ENCODE data around the gene NCK2. TPM values are rescaled to one million over a fixed set of nuclear protein-coding genes. Genes with fewer than 3 reads are reported as not detected.

Gene NCK2
- total RNA-seq, 6 experiments from 2014 or later, result 18.6 to 20.2 (median 19.8) TPM

GRCh38 chr2:105861200-105861599 lies 116.5 kb downstream of the NCK2 start:
- no peak overlapping the region for H3K27ac Mint-ChIP-seq
- no peak overlapping the region for H3K4me3 Mint-ChIP-seq
- H3K9me3 Mint-ChIP-seq, result no peaks in the 10 kb centered on the region
- H3K4me1 Mint-ChIP-seq (ENCODE audit: low read depth), result peaks cover 15% of the 10 kb centered on the region
- 0 out of 2 replicates have a peak, but pooled peaks cover 5% of the 10 kb centered on the region for H3K36me3 Mint-ChIP-seq (ENCODE audit: low read depth)
- H3K27me3 Mint-ChIP-seq (ENCODE audit: insufficient read depth), result peaks cover 2% of the 10 kb centered on the region; the same call in 1 of the 2 replicates
- no peak for DNase-seq
- TF ChIP-seq CTCF (IDR thresholded peaks at IDR 0.05), result no peak

- no peak overlapping the region for H3K27ac Mint-ChIP-seq
- H3K4me3 Mint-ChIP-seq, result no peak overlapping the region
- peaks cover 31% of the 10 kb centered on the region for H3K4me1 Mint-ChIP-seq (ENCODE audit: low read depth)
- H3K9me3 Mint-ChIP-seq, result no peaks in the 10 kb centered on the region
- peaks cover 2% of the 10 kb centered on the region; the same call in 1 of the 2 replicates for H3K27me3 Mint-ChIP-seq (ENCODE audit: insufficient read depth)
- no peak for TF ChIP-seq CTCF (IDR thresholded peaks at IDR 0.05)
- DNase-seq, result no peak
- no peaks in the 10 kb centered on the region for H3K36me3 Mint-ChIP-seq (ENCODE audit: low read depth)
Measured at GRCh38 chr2:105862843-105863242, 118.1 kb downstream of the NCK2 start.

- H3K9me3 Mint-ChIP-seq, result no peaks in the 10 kb centered on the region
- H3K27ac Mint-ChIP-seq, result no peak overlapping the region
Measured at GRCh38 chr2:105864262-105864661, 119.5 kb downstream of the NCK2 start.

GRCh38 chr2:105865222-105865913 lies 120.7 kb downstream of the NCK2 start:
- Mint-ChIP-seq H3K4me1 (ENCODE audit: low read depth) (peaks cover 33% of the 10 kb centered on the region), H3K9me3 (no peaks in the 10 kb centered on the region), H3K27ac (no peak overlapping the region), H3K4me3 (no peak overlapping the region), H3K27me3 (ENCODE audit: insufficient read depth) (peaks cover 2% of the 10 kb centered on the region; the same call in 1 of the 2 replicates), H3K36me3 (ENCODE audit: low read depth) (no peaks in the 10 kb centered on the region)
- no peak for DNase-seq
- no peak for TF ChIP-seq CTCF (IDR thresholded peaks at IDR 0.05)

More at GRCh38 chr2:105864262-105864661, 119.5 kb downstream of the NCK2 start:
- Mint-ChIP-seq H3K36me3 (ENCODE audit: low read depth) (no peaks in the 10 kb centered on the region), H3K4me3 (no peak overlapping the region), H3K27me3 (ENCODE audit: insufficient read depth) (peaks cover 2% of the 10 kb centered on the region; the same call in 1 of the 2 replicates), H3K4me1 (ENCODE audit: low read depth) (peaks cover 37% of the 10 kb centered on the region)
- no peak for DNase-seq
- no peak for TF ChIP-seq CTCF (IDR thresholded peaks at IDR 0.05)

GRCh38 chr2:105866216-105867185 lies 121.8 kb downstream of the NCK2 start:
- Mint-ChIP-seq H3K36me3 (ENCODE audit: low read depth) (no peaks in the 10 kb centered on the region), H3K27me3 (ENCODE audit: insufficient read depth) (no peaks in the 10 kb centered on the region), H3K27ac (peak overlapping the region; percentile 49), H3K9me3 (no peaks in the 10 kb centered on the region), H3K4me1 (ENCODE audit: low read depth) (peaks cover 30% of the 10 kb centered on the region), H3K4me3 (no peak overlapping the region)
- TF ChIP-seq CTCF (IDR thresholded peaks at IDR 0.05), result no peak
- DNase-seq, result peak; percentile 52

Measured in HFFc6 (cell line).